Naive thymus-derived CD8-positive, alpha-beta T cell (primary cell): Measurements from ENCODE around the gene FASTKD2. TPM values are rescaled to one million over a fixed set of nuclear protein-coding genes. Genes with fewer than 3 reads are reported as not detected.

Source experiments
- ATAC-seq, 2 donors: fragments of 150-1000 bp; cut with Tn5 transposase in 1 of 2; sonication (Bioruptor Pico), chemical (Tn5 transposase) in 1 of 2; 1 replicate in 1 of 2; 2 replicates in 1 of 2; pipeline ENCODE4 v1.10.0; 2021; ENCODE audit warnings: mild to moderate bottlenecking in 2 of 2, moderate library complexity in 2 of 2
- POLR2A ChIA-PET: fragments of 350-600 bp; sonication (Branson Sonifier 250); formaldehyde crosslinking; loops from one replicate; lab custom pipeline; 2021; ENCODE audit warnings: antibody characterized with exemption; lab: Charles Lee
- DNase-seq, 10 donors: peaks; one replicate each; pipeline versions ENCODE4 v3.0.0 to v3.0.0-alpha.2; 2020 to 2022
- H3K27ac Mint-ChIP-seq, 10 donors: one replicate each; pipeline ENCODE4 v1.8.0; 2020 to 2022; ENCODE audit warnings: mild to moderate bottlenecking in 10 of 10, mixed read lengths in 10 of 10, moderate library complexity in 4 of 10, inconsistent platforms in 1 of 10
- H3K27me3 Mint-ChIP-seq, 5 donors: one replicate each; pipeline ENCODE4 v1.8.0; 2021 to 2022; ENCODE audit warnings: mixed read lengths in 5 of 5
- H3K36me3 Mint-ChIP-seq, 3 donors: one replicate each; pipeline ENCODE4 v1.8.0; 2020 to 2022; ENCODE audit warnings: mixed read lengths in 3 of 3, mild to moderate bottlenecking in 2 of 3, inconsistent platforms in 1 of 3
- H3K4me1 Mint-ChIP-seq, 4 donors: one replicate each; pipeline ENCODE4 v1.8.0; 2021 to 2022; ENCODE audit warnings: mixed read lengths in 4 of 4
- H3K4me3 Mint-ChIP-seq, 10 donors: one replicate each; pipeline ENCODE4 v1.8.0; 2020 to 2022; ENCODE audit warnings: mild to moderate bottlenecking in 10 of 10, mixed read lengths in 10 of 10, moderate library complexity in 6 of 10, inconsistent platforms in 1 of 10
- H3K9me3 Mint-ChIP-seq, 9 donors: one replicate each; pipeline ENCODE4 v1.8.0; 2020 to 2022; ENCODE audit warnings: mixed read lengths in 9 of 9, mild to moderate bottlenecking in 3 of 9, inconsistent platforms in 1 of 9, moderate library complexity in 1 of 9
- polyA plus RNA-seq, 3 donors: library from polyadenylated mRNA; unstranded; fragments of 300-500 nt; fragmentation: Illumina TruSeq; gene quantifications; one replicate each; pipeline ENCODE4 v1.2.3, GENCODE V29; 2021
- total RNA-seq, 8 experiments: library from RNA in 2 of 8; stranded (reverse) in 2 of 8; gene quantifications; one replicate each; pipeline ENCODE4 v1.2.3 and lab custom pipeline; 2021 to 2026

Gene FASTKD2
- total RNA-seq (10 to 100 TPM; 23.7 to 26.8 TPM), polyA plus RNA-seq (10 to 100 TPM; 18.6 to 25.3 (median 25.2) TPM), total RNA-seq (lab: John Stamatoyannopoulos, UW) (52.7 to 180 (median 78.0) reads per million in 6 experiments)

GRCh38 chr2:206765242-206766056, at the start of gene FASTKD2, which contains the start of gene MDH1B:
Gene FASTKD2 (plus strand): TSS chr2:206765606. CDS start chr2:206766694, 1,088 bp downstream.
Gene MDH1B (minus strand): TSS chr2:206765328. CDS start chr2:206765271, 57 bp downstream.
- H3K9me3 Mint-ChIP-seq: no peaks in the 10 kb centered on the region
- peaks cover 5 to 24% (median 6%) of the 10 kb centered on the region in 3 donors for H3K36me3 Mint-ChIP-seq
- ATAC-seq (peak; percentile 89 to 90), DNase-seq (peak; percentile 63 to 93 (median 82))
- POLR2A ChIA-PET: interaction anchor here (0.6 to 1.6 kb wide), 5 partner anchors 26 to 860 kb away, joined by 3 to 8 read pairs (median 7); partner anchors contain the start of genes CREB1, KLF7 and METTL21A
- peaks cover 0 to 2% (median 0%) of the 10 kb centered on the region in 5 donors for H3K27me3 Mint-ChIP-seq
- H3K27ac Mint-ChIP-seq: peak within 1 kb of the TSS in 9 of 10 donors; percentile 94 to 99 (median 98)
- peaks cover 18 to 47% (median 39%) of the 10 kb centered on the region in 4 donors for H3K4me1 Mint-ChIP-seq
- H3K4me3 Mint-ChIP-seq: peak within 1 kb of the TSS in 7 of 10 donors; percentile 82 to 97 (median 93)

- ATAC-seq (no peak), DNase-seq (no peak)
- no peak overlapping the region for H3K4me3 Mint-ChIP-seq
- H3K9me3 Mint-ChIP-seq: peaks cover 0 to 3% (median 0%) of the 10 kb centered on the region in 9 donors
- H3K27me3 Mint-ChIP-seq: peaks cover 7 to 41% (median 12%) of the 10 kb centered on the region in 5 donors
- peaks cover 0 to 2% (median 0%) of the 10 kb centered on the region in 4 donors for H3K4me1 Mint-ChIP-seq
- POLR2A ChIA-PET: no interaction called here
- no peak overlapping the region for H3K27ac Mint-ChIP-seq
- peaks cover 0 to 4% (median 0%) of the 10 kb centered on the region in 3 donors for H3K36me3 Mint-ChIP-seq
Observed at GRCh38 chr2:206716623-206717022, 48.8 kb upstream of the FASTKD2 start.

- DNase-seq (no peak), ATAC-seq (no peak)
- Mint-ChIP-seq H3K27me3 (peaks cover 10 to 51% (median 12%) of the 10 kb centered on the region in 5 donors), H3K4me3 (no peak within 1 kb of the TSS), H3K36me3 (peaks cover 0 to 8% (median 0%) of the 10 kb centered on the region in 3 donors), H3K9me3 (peaks cover 0 to 9% (median 3%) of the 10 kb centered on the region in 9 donors), H3K27ac (peak within 1 kb of the TSS in 1 of 10 donors; percentile 57), H3K4me1 (peaks cover 0 to 2% (median 0%) of the 10 kb centered on the region in 4 donors)
- POLR2A ChIA-PET: no interaction called here
Observed at GRCh38 chr2:206718296-206718695, 47.1 kb upstream of the FASTKD2 start, which contains the start of gene DYTN. Gene DYTN (minus strand): TSS chr2:206718396. CDS start chr2:206718279, 117 bp downstream.

GRCh38 chr2:206721256-206721920, 44.0 kb upstream of the FASTKD2 start:
- no peak for DNase-seq
- no peak overlapping the region for H3K27ac Mint-ChIP-seq
- H3K4me1 Mint-ChIP-seq: no peaks in the 10 kb centered on the region
- H3K9me3 Mint-ChIP-seq: peaks cover 0 to 9% (median 3%) of the 10 kb centered on the region in 9 donors
- POLR2A ChIA-PET: no interaction called here
- peaks cover 11 to 53% (median 15%) of the 10 kb centered on the region in 5 donors for H3K27me3 Mint-ChIP-seq
- H3K36me3 Mint-ChIP-seq: peaks cover 0 to 8% (median 0%) of the 10 kb centered on the region in 3 donors
- no peak overlapping the region for H3K4me3 Mint-ChIP-seq
- ATAC-seq: no peak

- POLR2A ChIA-PET: no interaction called here
- no peak overlapping the region for H3K27ac Mint-ChIP-seq
- no peak for ATAC-seq
- peaks cover 0 to 8% (median 0%) of the 10 kb centered on the region in 3 donors for H3K36me3 Mint-ChIP-seq
- H3K4me3 Mint-ChIP-seq: no peak overlapping the region
- H3K27me3 Mint-ChIP-seq: peaks cover 16 to 62% (median 20%) of the 10 kb centered on the region in 5 donors
- H3K9me3 Mint-ChIP-seq: peaks cover 0 to 9% (median 3%) of the 10 kb centered on the region in 9 donors
- no peak for DNase-seq
- no peaks in the 10 kb centered on the region for H3K4me1 Mint-ChIP-seq
Observed at GRCh38 chr2:206723288-206723687, 42.1 kb upstream of the FASTKD2 start.

- POLR2A ChIA-PET: no interaction called here
- no peaks in the 10 kb centered on the region for H3K4me1 Mint-ChIP-seq
- DNase-seq (no peak), ATAC-seq (no peak)
- H3K9me3 Mint-ChIP-seq: peaks cover 0 to 3% (median under 1%) of the 10 kb centered on the region in 9 donors
- no peak overlapping the region for H3K27ac Mint-ChIP-seq
- peaks cover 28 to 51% (median 36%) of the 10 kb centered on the region in 5 donors for H3K27me3 Mint-ChIP-seq
- H3K4me3 Mint-ChIP-seq: no peak overlapping the region
- peaks cover 0 to 1% (median 0%) of the 10 kb centered on the region in 3 donors for H3K36me3 Mint-ChIP-seq
Observed at GRCh38 chr2:206727287-206727686, 38.1 kb upstream of the FASTKD2 start.

- ATAC-seq (no peak), DNase-seq (no peak)
- no peaks in the 10 kb centered on the region for H3K4me1 Mint-ChIP-seq
- POLR2A ChIA-PET: no interaction called here
- no peak overlapping the region for H3K4me3 Mint-ChIP-seq
- peaks cover 28 to 48% (median 36%) of the 10 kb centered on the region in 5 donors for H3K27me3 Mint-ChIP-seq
- H3K36me3 Mint-ChIP-seq: no peaks in the 10 kb centered on the region
- peak overlapping the region in 1 of 10 donors; percentile 26 for H3K27ac Mint-ChIP-seq
- peaks cover 0 to 2% (median 0%) of the 10 kb centered on the region in 9 donors for H3K9me3 Mint-ChIP-seq
Observed at GRCh38 chr2:206728277-206729199, 36.9 kb upstream of the FASTKD2 start.

GRCh38 chr2:206733341-206733740, 32.1 kb upstream of the FASTKD2 start:
- H3K36me3 Mint-ChIP-seq: no peaks in the 10 kb centered on the region
- no peak for DNase-seq
- H3K4me3 Mint-ChIP-seq: no peak overlapping the region
- H3K27ac Mint-ChIP-seq: no peak overlapping the region
- POLR2A ChIA-PET: no interaction called here
- H3K9me3 Mint-ChIP-seq: peaks cover 0 to 2% (median 0%) of the 10 kb centered on the region in 9 donors
- H3K4me1 Mint-ChIP-seq: no peaks in the 10 kb centered on the region
- no peak for ATAC-seq
- peaks cover 14 to 20% (median 15%) of the 10 kb centered on the region in 5 donors for H3K27me3 Mint-ChIP-seq

GRCh38 chr2:206736935-206737334, 28.5 kb upstream of the FASTKD2 start:
- Mint-ChIP-seq H3K36me3 (no peaks in the 10 kb centered on the region), H3K9me3 (peaks cover 0 to 2% (median 0%) of the 10 kb centered on the region in 9 donors), H3K27me3 (peaks cover 0 to 9% (median 5%) of the 10 kb centered on the region in 5 donors), H3K4me3 (no peak overlapping the region), H3K4me1 (no peaks in the 10 kb centered on the region), H3K27ac (no peak overlapping the region)
- DNase-seq (no peak), ATAC-seq (no peak)
- POLR2A ChIA-PET: interaction anchor here (0.6 kb wide), 1 partner anchor 406 kb away, joined by 6 read pairs; no protein-coding TSS in a partner anchor

- POLR2A ChIA-PET: no interaction called here
- DNase-seq (no peak), ATAC-seq (no peak)
- Mint-ChIP-seq H3K4me3 (no peak overlapping the region), H3K9me3 (no peaks in the 10 kb centered on the region), H3K27ac (no peak overlapping the region), H3K4me1 (no peaks in the 10 kb centered on the region), H3K36me3 (no peaks in the 10 kb centered on the region), H3K27me3 (peaks cover 5 to 19% (median 10%) of the 10 kb centered on the region in 5 donors)
Observed at GRCh38 chr2:206739271-206739670, 26.1 kb upstream of the FASTKD2 start.

GRCh38 chr2:206740800-206741199, 24.6 kb upstream of the FASTKD2 start:
- peaks cover 5 to 19% (median 12%) of the 10 kb centered on the region in 5 donors for H3K27me3 Mint-ChIP-seq
- H3K36me3 Mint-ChIP-seq: no peaks in the 10 kb centered on the region
- H3K4me3 Mint-ChIP-seq: no peak overlapping the region
- no peak overlapping the region for H3K27ac Mint-ChIP-seq
- no peaks in the 10 kb centered on the region for H3K9me3 Mint-ChIP-seq
- POLR2A ChIA-PET: no interaction called here
- no peaks in the 10 kb centered on the region for H3K4me1 Mint-ChIP-seq
- no peak for ATAC-seq
- DNase-seq: no peak
